ENCODE measurements around the gene CSNK1A1L. TPM values are rescaled to one million over a fixed set of nuclear protein-coding genes. Genes with fewer than 3 reads are reported as not detected.
"Not testable (repeated sequence)": the region's sequence is repeated elsewhere in the genome, so short reads cannot be mapped to it uniquely, and the experiment has no call there.

The CSNK1A1L gene
- total RNA-seq, 1 experiment from 2014 or later: not detected

DNA sequence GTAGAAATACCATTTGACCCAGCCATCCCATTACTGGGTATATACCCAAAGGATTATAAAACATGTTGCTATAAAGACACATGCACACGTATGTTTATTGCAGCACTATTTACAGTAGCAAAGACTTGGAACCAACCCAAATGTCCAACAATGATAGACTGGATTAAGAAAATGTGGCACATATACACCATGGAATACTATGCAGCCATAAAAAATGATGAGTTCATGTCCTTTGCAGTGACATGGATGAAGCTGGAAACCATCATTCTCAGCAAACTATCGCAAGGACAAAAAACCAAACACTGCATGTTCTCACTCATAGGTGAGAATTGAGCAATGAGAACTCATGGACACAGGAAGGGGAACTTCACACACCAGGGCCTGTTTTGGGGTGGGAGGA is 49.2 kb downstream of the CSNK1A1L start:
- ATAC-seq; H3K27ac ChIP-seq (ENCODE audit: low read length); H3K4me1 ChIP-seq (ENCODE audit: control insufficient read depth, insufficient read depth, low read length); in situ Hi-C loops (cut with HindIII; ENCODE audit: low pct_unique_long_range_greater_than_20kb, low sequenced_read_pairs); BruUV-seq (replicated peaks); H3K9me3 ChIP-seq (ENCODE audit: control insufficient read depth, insufficient read depth, low read depth, low read length); H3K27me3 ChIP-seq (ENCODE audit: control insufficient read depth, insufficient read depth, low read length); H3K36me3 ChIP-seq (ENCODE audit: control insufficient read depth, insufficient read depth, low read length); intact Hi-C loops (cut with micrococcal nuclease; ENCODE audit: unreplicated experiment); DNase-seq (ENCODE audit: low read depth, low spot score); H3K4me3 ChIP-seq (ENCODE audit: low read depth in 2 of 2, low read length in 2 of 2); CTCF ChIA-PET; POLR2A ChIA-PET: not testable (repeated sequence)

Other genes with a start within 250 kb of the CSNK1A1L start
- 2.4 TPM for gene SMAD9, start 185.4 kb downstream of the CSNK1A1L start, total RNA-seq (2021; ENCODE audit: unreplicated experiment)
- gene ALG5, start 106.3 kb downstream of the CSNK1A1L start, total RNA-seq (2021; ENCODE audit: unreplicated experiment): 19.3 TPM
- gene EXOSC8, start 104.9 kb downstream of the CSNK1A1L start, total RNA-seq (2021; ENCODE audit: unreplicated experiment): 40.0 TPM
- gene SUPT20H, start 46.0 kb downstream of the CSNK1A1L start, total RNA-seq (2021; ENCODE audit: unreplicated experiment): 32.9 TPM